Esophagus squamous epithelium (tissue), 4 donors: ENCODE results near the gene RPRD1A.

ENCODE experiments used
- CTCF ChIP-seq, 6 experiments: fragments of 450-650 bp in 4 of 6; fragments of 200-600 bp in 2 of 6; sonication (generic) in 2 of 6; IDR thresholded peaks; one replicate each; pipeline ENCODE4 v1.5.1; 2016 to 2019; ENCODE audit warnings: antibody characterized with exemption in 6 of 6, mild to moderate bottlenecking in 4 of 6, moderate library complexity in 4 of 6
- POLR2A ChIP-seq, 4 donors: fragments of 450-650 bp; IDR thresholded peaks; one replicate each; pipeline ENCODE4 v1.6.1; 2017; ENCODE audit warnings: antibody characterized with exemption in 4 of 4, mild to moderate bottlenecking in 4 of 4, moderate library complexity in 3 of 4

GRCh38 chr18:36020174-36020711, 47.1 kb downstream of the RPRD1A start:
- TF ChIP-seq CTCF (IDR thresholded peaks at IDR 0.05) (no peak), POLR2A (IDR thresholded peaks at IDR 0.05) (no peak)
